PC-9 (cell line): Measurements from ENCODE around the gene RGSL1. TPM values are rescaled to one million over a fixed set of nuclear protein-coding genes. Genes with fewer than 3 reads are reported as not detected.

Source experiments
- BruUV-seq: library from RNA; stranded (reverse); fragments of 400-500 nt; replicated peaks from 2 replicates; lab custom pipeline; 2021; lab: Mats Ljungman, UMichigan
- CTCF ChIA-PET: fragments of 300-600 bp; sonication (Branson Sonifier 250); formaldehyde crosslinking; loops from one replicate; lab custom pipeline; 2022; ENCODE audit warnings: antibody characterized with exemption; lab: Charles Lee
- POLR2A ChIA-PET: fragments of 300-600 bp; sonication (Branson Sonifier 250); formaldehyde crosslinking; loops from one replicate; lab custom pipeline; 2022; ENCODE audit warnings: antibody characterized with exemption; ENCODE audit not compliant: unreplicated experiment; lab: Charles Lee
- DNase-seq, 2 experiments: peaks; one replicate each; pipeline versions ENCODE4 v3.0.0 to v3.0.0-alpha.2; 2015 to 2022; ENCODE audit warnings: mixed read lengths in 1 of 2
- H2AFZ ChIP-seq: fragments of 200-600 bp; sonication (generic); 2 replicates; pipeline ENCODE4 v1.8.1; 2017; ENCODE audit warnings: antibody characterized with exemption
- H3F3A ChIP-seq: fragments of 200-600 bp; sonication (generic); 2 replicates; pipeline ENCODE4 v1.8.1; 2017; ENCODE audit warnings: antibody characterized with exemption, mild to moderate bottlenecking, low read depth; ENCODE audit not compliant: insufficient read depth
- H3K27ac ChIP-seq: fragments of 200-600 bp; sonication (generic); 2 replicates; pipeline ENCODE4 v1.6.1; 2016; ENCODE audit warnings: mixed run types
- H3K27me3 ChIP-seq: fragments of 200-600 bp; sonication (generic); 2 replicates; pipeline ENCODE4 v1.6.1; 2016; ENCODE audit warnings: low read depth, mixed run types; ENCODE audit not compliant: insufficient read depth
- H3K36me3 ChIP-seq: fragments of 200-600 bp; sonication (generic); 2 replicates; pipeline ENCODE4 v1.6.1; 2016; ENCODE audit warnings: low read depth, mixed run types
- H3K4me1 ChIP-seq: fragments of 200-600 bp; sonication (generic); replicated peaks from 2 replicates; pipeline ENCODE4 v1.6.1; 2016; ENCODE audit warnings: mixed run types; ENCODE audit not compliant: insufficient read depth
- H3K4me2 ChIP-seq: fragments of 200-600 bp; sonication (generic); 2 replicates; pipeline ENCODE4 v1.6.1; 2017; ENCODE audit warnings: mixed run types
- H3K4me3 ChIP-seq: fragments of 200-600 bp; sonication (generic); 2 replicates; pipeline ENCODE4 v1.6.1; 2016; ENCODE audit warnings: mixed run types
- H3K79me2 ChIP-seq: fragments of 200-600 bp; sonication (generic); 2 replicates; pipeline ENCODE4 v1.6.1; 2017; ENCODE audit warnings: low read depth, mixed run types
- H3K9me2 ChIP-seq: fragments of 200-600 bp; sonication (generic); 2 replicates; pipeline ENCODE4 v1.8.1; 2017; ENCODE audit warnings: mild to moderate bottlenecking; ENCODE audit not compliant: insufficient read depth
- H3K9me3 ChIP-seq: fragments of 200-600 bp; sonication (generic); 2 replicates; pipeline ENCODE4 v1.8.1; 2016; ENCODE audit warnings: low read depth; ENCODE audit not compliant: insufficient read depth
- H4K20me1 ChIP-seq: fragments of 200-600 bp; sonication (generic); 2 replicates; pipeline ENCODE4 v1.8.1; 2017; ENCODE audit not compliant: insufficient read depth
- EZH2 ChIP-seq: fragments of 200-600 bp; sonication (generic); IDR thresholded peaks from 2 replicates; pipeline ENCODE4 v1.8.0; 2017; ENCODE audit warnings: antibody characterized with exemption, low read depth
- intact Hi-C: fragments of 100-400 bp; cut with micrococcal nuclease; formaldehyde crosslinking; loops from one replicate; pipeline ENCODE4 v1.10.0; 2022; ENCODE audit not compliant: unreplicated experiment
- total RNA-seq: library from RNA; stranded (reverse); gene quantifications from 2 replicates; pipeline ENCODE4 v1.2.3, GENCODE V29; 2021
- TF ChIP-seq, protein P1 (sequence below): fragments of 200-600 bp; sonication (generic); conservative IDR thresholded peaks from 2 replicates; pipeline ENCODE4 v1.6.1; 2017; ENCODE audit warnings: mixed run types, antibody characterized with exemption, mild to moderate bottlenecking, moderate library complexity

RGSL1 gene
- total RNA-seq, 1 experiment from 2014 or later, result not detected

DNA sequence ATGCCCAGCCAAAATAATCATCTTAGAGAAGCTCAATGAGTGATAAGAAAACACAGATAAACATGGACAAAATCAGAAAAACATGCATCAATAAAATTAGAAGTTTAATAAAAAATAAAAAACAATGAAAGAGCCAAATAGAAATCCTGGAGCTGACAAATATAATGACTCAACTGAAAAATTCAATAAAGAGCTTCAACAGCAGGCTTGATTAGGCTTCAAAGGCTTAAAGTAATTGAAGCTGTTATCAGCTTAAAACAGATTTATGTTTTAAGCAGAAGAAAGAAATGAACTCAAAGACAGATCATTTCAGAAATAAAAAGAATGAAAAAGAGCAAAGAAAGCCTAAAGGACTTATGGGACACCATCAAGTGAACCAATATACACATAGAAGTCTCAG is 28.3 kb downstream of the RGSL1 start:
- no peak overlapping the region for H2AFZ ChIP-seq
- no peaks in the 10 kb centered on the region; the same call in 1 of the 2 replicates for H3K9me3 ChIP-seq
- no peak overlapping the region for H3K4me2 ChIP-seq
- H4K20me1 ChIP-seq, result no peaks in the 10 kb centered on the region
- no TSS peak for BruUV-seq
- TF ChIP-seq, protein P1, sequence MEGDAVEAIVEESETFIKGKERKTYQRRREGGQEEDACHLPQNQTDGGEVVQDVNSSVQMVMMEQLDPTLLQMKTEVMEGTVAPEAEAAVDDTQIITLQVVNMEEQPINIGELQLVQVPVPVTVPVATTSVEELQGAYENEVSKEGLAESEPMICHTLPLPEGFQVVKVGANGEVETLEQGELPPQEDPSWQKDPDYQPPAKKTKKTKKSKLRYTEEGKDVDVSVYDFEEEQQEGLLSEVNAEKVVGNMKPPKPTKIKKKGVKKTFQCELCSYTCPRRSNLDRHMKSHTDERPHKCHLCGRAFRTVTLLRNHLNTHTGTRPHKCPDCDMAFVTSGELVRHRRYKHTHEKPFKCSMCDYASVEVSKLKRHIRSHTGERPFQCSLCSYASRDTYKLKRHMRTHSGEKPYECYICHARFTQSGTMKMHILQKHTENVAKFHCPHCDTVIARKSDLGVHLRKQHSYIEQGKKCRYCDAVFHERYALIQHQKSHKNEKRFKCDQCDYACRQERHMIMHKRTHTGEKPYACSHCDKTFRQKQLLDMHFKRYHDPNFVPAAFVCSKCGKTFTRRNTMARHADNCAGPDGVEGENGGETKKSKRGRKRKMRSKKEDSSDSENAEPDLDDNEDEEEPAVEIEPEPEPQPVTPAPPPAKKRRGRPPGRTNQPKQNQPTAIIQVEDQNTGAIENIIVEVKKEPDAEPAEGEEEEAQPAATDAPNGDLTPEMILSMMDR, result no peak
- TF ChIP-seq EZH2, result no peak
- no peaks in the 10 kb centered on the region for H3K79me2 ChIP-seq
- H3K9me2 ChIP-seq, result no peaks in the 10 kb centered on the region
- H3K27me3 ChIP-seq, result peaks cover 7% of the 10 kb centered on the region
- H3F3A ChIP-seq, result no peaks in the 10 kb centered on the region
- ChIA-PET CTCF (no interaction called here), POLR2A (no interaction called here)
- no peak for DNase-seq
- no peak overlapping the region for H3K4me3 ChIP-seq
- intact Hi-C loops, result no loop called here
- no peak overlapping the region for H3K27ac ChIP-seq
- no peaks in the 10 kb centered on the region for H3K36me3 ChIP-seq
- no peaks in the 10 kb centered on the region for H3K4me1 ChIP-seq

DNA sequence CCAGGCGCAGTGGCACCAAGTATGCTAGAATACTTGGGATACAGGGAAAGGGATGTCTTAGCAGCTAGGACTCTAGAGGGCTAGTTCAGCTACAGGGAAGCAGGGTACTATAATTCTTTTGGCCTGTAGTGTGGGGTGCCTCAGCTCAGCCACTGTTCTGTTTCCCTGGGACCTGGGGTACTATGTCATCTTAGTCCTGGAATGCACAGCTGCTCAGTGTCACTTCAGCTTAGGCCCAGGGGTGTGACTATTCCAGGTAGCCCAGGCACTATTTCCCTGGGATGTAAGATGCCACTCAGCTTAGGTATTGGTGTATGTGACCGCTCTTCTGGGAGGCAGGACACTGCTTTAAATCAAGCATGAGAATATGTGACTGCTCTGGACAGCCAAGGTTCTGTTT is 34.1 kb downstream of the RGSL1 start:
- H3K9me2 ChIP-seq, result no peaks in the 10 kb centered on the region
- H3K27me3 ChIP-seq, result no peaks in the 10 kb centered on the region
- H3K36me3 ChIP-seq, result no peaks in the 10 kb centered on the region
- no peak overlapping the region for H3K27ac ChIP-seq
- H4K20me1 ChIP-seq, result no peaks in the 10 kb centered on the region
- H3F3A ChIP-seq, result no peaks in the 10 kb centered on the region
- H3K4me3 ChIP-seq, result no peak overlapping the region
- TF ChIP-seq, protein P1, result no peak
- no peak for TF ChIP-seq EZH2
- no peak for DNase-seq
- ChIA-PET POLR2A (no interaction called here), CTCF (no interaction called here)
- intact Hi-C loops, result no loop called here
- no peak overlapping the region for H2AFZ ChIP-seq
- no peaks in the 10 kb centered on the region for H3K79me2 ChIP-seq
- no peak overlapping the region for H3K4me2 ChIP-seq
- no peaks in the 10 kb centered on the region for H3K4me1 ChIP-seq
- no peaks in the 10 kb centered on the region; the same call in 1 of the 2 replicates for H3K9me3 ChIP-seq
- BruUV-seq, result no TSS peak

DNA sequence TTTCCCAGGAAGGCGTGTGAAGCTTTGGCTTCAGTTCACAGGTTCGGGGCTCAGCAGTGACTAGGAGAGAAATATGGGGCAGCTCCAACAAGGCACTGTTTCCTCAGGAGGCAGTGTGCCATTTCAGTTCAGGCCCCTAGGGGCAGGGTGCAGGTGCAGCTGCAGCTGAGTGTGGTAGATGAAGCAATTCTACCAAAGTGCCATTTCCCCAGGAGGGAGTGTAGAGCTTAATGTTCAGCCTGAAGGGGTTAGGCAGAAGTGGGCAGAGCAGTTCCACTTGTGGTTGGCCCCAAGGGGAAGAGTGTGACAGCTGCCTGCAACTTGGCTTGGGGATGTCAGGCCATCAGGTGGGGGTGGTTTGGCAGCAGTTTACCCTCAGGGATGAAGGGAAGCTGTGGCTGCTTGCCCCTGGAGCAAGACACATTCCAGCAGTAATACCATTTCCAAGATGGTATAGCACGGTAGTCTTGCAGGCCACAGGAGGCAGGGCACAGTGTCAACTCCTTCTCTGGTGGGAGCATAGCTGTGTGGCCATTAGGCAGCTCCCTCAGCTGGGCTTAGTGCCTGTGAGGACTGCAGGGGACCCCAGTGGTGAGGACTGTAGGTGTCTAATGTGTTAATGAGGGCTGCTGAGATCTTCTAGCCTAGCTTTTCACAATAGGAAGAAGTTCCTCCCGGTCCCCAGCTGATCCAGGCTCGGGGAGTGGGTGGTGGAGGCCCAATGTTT is 34.7 kb downstream of the RGSL1 start:
- ChIA-PET CTCF (no interaction called here), POLR2A (no interaction called here)
- Histone ChIP-seq H3K9me2 (no peaks in the 10 kb centered on the region), H2AFZ (no peak overlapping the region), H3K27ac (no peak overlapping the region), H3K4me1 (no peaks in the 10 kb centered on the region), H3K4me2 (no peak overlapping the region), H3K27me3 (no peaks in the 10 kb centered on the region), H3K79me2 (no peaks in the 10 kb centered on the region), H3F3A (no peaks in the 10 kb centered on the region), H3K4me3 (no peak overlapping the region), H3K9me3 (no peaks in the 10 kb centered on the region; the same call in 1 of the 2 replicates), H4K20me1 (no peaks in the 10 kb centered on the region), H3K36me3 (no peaks in the 10 kb centered on the region)
- DNase-seq, result no peak
- no TSS peak for BruUV-seq
- TF ChIP-seq, protein P1, result peak; percentile 55
- TF ChIP-seq EZH2, result no peak
- intact Hi-C loops, result no loop called here
